DND-41 (cell line): ENCODE data around the gene CPLX1.

Experiments used
- EZH2 ChIP-seq: IDR thresholded peaks from 3 replicates; pipeline ENCODE4 v1.6.1; 2012; ENCODE audit warnings: borderline replicate concordance, low read depth, mild to moderate bottlenecking, moderate library complexity, low read length, inconsistent platforms; ENCODE audit not compliant: severe bottlenecking
- TF ChIP-seq, protein P1 (sequence below): IDR thresholded peaks from 2 replicates; pipeline ENCODE4 v1.5.1; 2012; ENCODE audit warnings: borderline replicate concordance, low read length, moderate library complexity, mild to moderate bottlenecking; ENCODE audit not compliant: poor library complexity, severe bottlenecking; ENCODE audit errors: extremely low read depth

DNA sequence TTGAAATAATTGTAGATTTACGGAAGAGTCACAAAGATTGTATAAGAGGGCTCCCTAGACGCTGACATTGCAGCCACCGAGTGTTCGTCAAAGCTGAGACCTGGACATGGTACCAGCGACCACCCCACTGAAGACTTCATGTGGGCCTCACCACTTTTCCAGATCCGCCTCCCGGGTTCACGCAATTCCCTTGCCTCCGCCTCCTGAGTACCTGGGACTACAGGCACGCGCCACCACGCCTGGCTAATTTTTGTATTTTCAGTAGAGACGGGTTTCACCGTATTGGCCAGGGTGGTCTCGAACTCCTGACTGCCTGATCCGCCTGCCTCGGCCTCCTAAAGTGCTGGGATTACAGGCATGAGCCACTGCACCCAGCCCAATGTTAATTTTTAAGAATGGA lies 29.7 kb downstream of the CPLX1 start:
- TF ChIP-seq, protein P1, sequence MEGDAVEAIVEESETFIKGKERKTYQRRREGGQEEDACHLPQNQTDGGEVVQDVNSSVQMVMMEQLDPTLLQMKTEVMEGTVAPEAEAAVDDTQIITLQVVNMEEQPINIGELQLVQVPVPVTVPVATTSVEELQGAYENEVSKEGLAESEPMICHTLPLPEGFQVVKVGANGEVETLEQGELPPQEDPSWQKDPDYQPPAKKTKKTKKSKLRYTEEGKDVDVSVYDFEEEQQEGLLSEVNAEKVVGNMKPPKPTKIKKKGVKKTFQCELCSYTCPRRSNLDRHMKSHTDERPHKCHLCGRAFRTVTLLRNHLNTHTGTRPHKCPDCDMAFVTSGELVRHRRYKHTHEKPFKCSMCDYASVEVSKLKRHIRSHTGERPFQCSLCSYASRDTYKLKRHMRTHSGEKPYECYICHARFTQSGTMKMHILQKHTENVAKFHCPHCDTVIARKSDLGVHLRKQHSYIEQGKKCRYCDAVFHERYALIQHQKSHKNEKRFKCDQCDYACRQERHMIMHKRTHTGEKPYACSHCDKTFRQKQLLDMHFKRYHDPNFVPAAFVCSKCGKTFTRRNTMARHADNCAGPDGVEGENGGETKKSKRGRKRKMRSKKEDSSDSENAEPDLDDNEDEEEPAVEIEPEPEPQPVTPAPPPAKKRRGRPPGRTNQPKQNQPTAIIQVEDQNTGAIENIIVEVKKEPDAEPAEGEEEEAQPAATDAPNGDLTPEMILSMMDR, result no peak
- TF ChIP-seq EZH2, result no peak
